Endothelial cell of umbilical vein (primary cell): Measurements from ENCODE around the gene COL1A2. TPM values are rescaled to one million over a fixed set of nuclear protein-coding genes. Genes with fewer than 3 reads are reported as not detected.

Experiments used
- BruUV-seq: library from RNA; stranded (reverse); fragments of 400-500 nt; replicated peaks from 2 replicates; lab custom pipeline; 2021; lab: Mats Ljungman, UMichigan
- CTCF ChIA-PET: fragments of 300-600, 350-600 bp; sonication (Branson Sonifier 250); formaldehyde crosslinking; loops from one replicate; lab custom pipeline; 2021; ENCODE audit warnings: antibody characterized with exemption, inconsistent platforms; lab: Charles Lee
- POLR2A ChIA-PET: fragments of 300-600, 350-600 bp; sonication (Branson Sonifier 250); formaldehyde crosslinking; loops from one replicate; lab custom pipeline; 2021; ENCODE audit warnings: antibody characterized with exemption, inconsistent platforms; lab: Charles Lee
- DNase-seq: peaks from one replicate; pipeline ENCODE4 v3.0.0-alpha.2; 2011; ENCODE audit warnings: low read depth, low spot score
- FAIRE-seq: peaks from 2 replicates; lab custom pipeline; 2011; peaks lifted over from hg19 to GRCh38; lab: Jason Lieb, UNC
- H2AFZ ChIP-seq: 2 replicates; pipeline ENCODE4 v1.6.0; 2012; ENCODE audit warnings: low read depth, low read length, control low read depth, inconsistent platforms
- H3K27ac ChIP-seq: 2 replicates; pipeline ENCODE4 v1.5.1; 2011; ENCODE audit warnings: low read depth, mild to moderate bottlenecking, control low read depth, low read length, moderate library complexity; ENCODE audit not compliant: insufficient read depth
- H3K27me3 ChIP-seq, 2 experiments: 2 replicates each; pipeline versions ENCODE4 v1.6.0 to v1.6.1; 2011; ENCODE audit warnings: low read length in 2 of 2, mixed read lengths in 1 of 2; ENCODE audit not compliant: control insufficient read depth in 2 of 2, insufficient read depth in 2 of 2
- H3K36me3 ChIP-seq, 2 experiments: 2 replicates in 1 of 2; 3 replicates in 1 of 2; pipeline ENCODE4 v1.5.1; 2011; ENCODE audit warnings: low read length in 2 of 2, mild to moderate bottlenecking in 1 of 2, moderate library complexity in 1 of 2; ENCODE audit not compliant: control insufficient read depth in 2 of 2, insufficient read depth in 2 of 2; ENCODE audit errors: extremely low read depth in 1 of 2
- H3K4me1 ChIP-seq: 3 replicates; pipeline ENCODE4 v1.5.1; 2011; ENCODE audit warnings: mild to moderate bottlenecking, low read length; ENCODE audit not compliant: control insufficient read depth, insufficient read depth; ENCODE audit errors: extremely low read depth
- H3K4me2 ChIP-seq: 2 replicates; pipeline ENCODE4 v1.6.1; 2011; ENCODE audit warnings: low read length, control low read depth, mixed read lengths; ENCODE audit not compliant: insufficient read depth
- H3K4me3 ChIP-seq, 3 experiments: fragments of 200-600 bp in 1 of 3; sonication (generic), shearing (Covaris generic) in 1 of 3; replicated peaks in 1 of 3; 2 replicates each; pipeline ENCODE4 v1.5.1; 2011 to 2016; ENCODE audit warnings: control low read depth in 3 of 3, low read length in 3 of 3, mild to moderate bottlenecking in 2 of 3, inconsistent platforms in 1 of 3, low read depth in 1 of 3, moderate library complexity in 1 of 3; ENCODE audit not compliant: insufficient read depth in 1 of 3
- H3K79me2 ChIP-seq: 2 replicates; pipeline ENCODE4 v1.6.0; 2012; ENCODE audit warnings: low read length, inconsistent platforms; ENCODE audit not compliant: control insufficient read depth, insufficient read depth
- H3K9ac ChIP-seq: replicated peaks from 2 replicates; pipeline ENCODE3; 2011; ENCODE audit warnings: low read length, control low read depth; ENCODE audit not compliant: insufficient read depth; ENCODE audit errors: extremely low read depth
- H3K9me1 ChIP-seq: replicated peaks from 3 replicates; pipeline ENCODE4 v1.6.0; 2011; ENCODE audit warnings: mild to moderate bottlenecking, low read length; ENCODE audit not compliant: control insufficient read depth, insufficient read depth; ENCODE audit errors: extremely low read depth
- H3K9me3 ChIP-seq: replicated peaks from 2 replicates; pipeline ENCODE4 v1.5.1; 2012; ENCODE audit warnings: low read length, inconsistent platforms; ENCODE audit not compliant: control insufficient read depth, insufficient read depth
- H4K20me1 ChIP-seq: replicated peaks from 2 replicates; pipeline ENCODE3; 2011; ENCODE audit warnings: mild to moderate bottlenecking, low read length; ENCODE audit not compliant: control insufficient read depth, insufficient read depth; ENCODE audit errors: extremely low read depth
- EZH2 ChIP-seq: IDR thresholded peaks from 2 replicates; pipeline ENCODE4 v1.6.1; 2012; ENCODE audit warnings: borderline replicate concordance, low read depth, mild to moderate bottlenecking, moderate library complexity, low read length, inconsistent platforms; ENCODE audit not compliant: severe bottlenecking
- FOS ChIP-seq: IDR thresholded peaks from 2 replicates; pipeline ENCODE4 v1.6.1; 2011; ENCODE audit warnings: mild to moderate bottlenecking, low read length, moderate library complexity, borderline replicate concordance; ENCODE audit not compliant: insufficient read depth
- GATA2 ChIP-seq: IDR thresholded peaks from 2 replicates; pipeline ENCODE4 v1.7.0; 2011; ENCODE audit warnings: low read depth, mild to moderate bottlenecking, moderate library complexity, mixed read lengths, low read length; ENCODE audit not compliant: insufficient read length, insufficient read depth
- JUN ChIP-seq: IDR thresholded peaks from 2 replicates; pipeline ENCODE4 v1.6.1; 2011; ENCODE audit warnings: borderline replicate concordance, low read depth; ENCODE audit not compliant: insufficient read length, insufficient read depth
- MYC ChIP-seq: IDR thresholded peaks from one replicate; pipeline ENCODE4 v1.6.1; 2011; ENCODE audit warnings: mild to moderate bottlenecking, low read depth, low read length
- POLR2A ChIP-seq: IDR thresholded peaks from 2 replicates; pipeline ENCODE4 v1.6.1; 2012; ENCODE audit warnings: low read depth, mild to moderate bottlenecking, control low read depth, low read length
- POLR2AphosphoS5 ChIP-seq: IDR thresholded peaks from 2 replicates; pipeline ENCODE4 v1.6.1; 2012; ENCODE audit warnings: low read depth, mild to moderate bottlenecking, control low read depth, low read length, moderate library complexity; ENCODE audit not compliant: insufficient read depth
- dilution Hi-C: fragments of 300-500 bp; cut with MboI; formaldehyde crosslinking; loops from one replicate; pipeline ENCODE4 v1.15.0; 2019; ENCODE audit warnings: low sequenced_read_pairs; ENCODE audit not compliant: extremely low pct_ligation_motif_present
- intact Hi-C: fragments of 100-400 bp; cut with micrococcal nuclease; formaldehyde crosslinking; loops from one replicate; pipeline ENCODE4 v1.10.0; 2022
- polyA plus RNA-seq, 4 experiments: library from polyadenylated mRNA; depleted of rRNA in 3 of 4; stranded (reverse) in 3 of 4; unstranded in 1 of 4; fragments of >200 nt; gene quantifications; 2 replicates each; pipeline versions ENCODE4 v1.2.1 to v1.2.3, GENCODE V29; 2011 to 2012; ENCODE audit warnings: missing spikeins in 1 of 4
- total RNA-seq: library from RNA; stranded (reverse); gene quantifications from 2 replicates; pipeline ENCODE4 v1.2.3, GENCODE V29; 2021
- TF ChIP-seq, protein P1 (sequence below): IDR thresholded peaks from 2 replicates; pipeline ENCODE4 v1.6.1; 2011; ENCODE audit not compliant: insufficient read depth, insufficient read length
- TF ChIP-seq, protein P2 (sequence below), 2 donors: IDR thresholded peaks; 1 replicate in 1 of 2; 2 replicates in 1 of 2; pipeline ENCODE4 v1.5.1; 2011; ENCODE audit warnings: low read length in 2 of 2, mild to moderate bottlenecking in 2 of 2, moderate library complexity in 2 of 2, control low read depth in 1 of 2, inconsistent platforms in 1 of 2, low read depth in 1 of 2; ENCODE audit not compliant: insufficient read depth in 1 of 2; ENCODE audit errors: extremely low read depth in 1 of 2

COL1A2 gene
- total and polyA plus RNA-seq, 2 donors (not counting 3 experiments of a cell fraction or from before 2014, with no cell fraction given) = 28.9 to 40.8 TPM

DNA sequence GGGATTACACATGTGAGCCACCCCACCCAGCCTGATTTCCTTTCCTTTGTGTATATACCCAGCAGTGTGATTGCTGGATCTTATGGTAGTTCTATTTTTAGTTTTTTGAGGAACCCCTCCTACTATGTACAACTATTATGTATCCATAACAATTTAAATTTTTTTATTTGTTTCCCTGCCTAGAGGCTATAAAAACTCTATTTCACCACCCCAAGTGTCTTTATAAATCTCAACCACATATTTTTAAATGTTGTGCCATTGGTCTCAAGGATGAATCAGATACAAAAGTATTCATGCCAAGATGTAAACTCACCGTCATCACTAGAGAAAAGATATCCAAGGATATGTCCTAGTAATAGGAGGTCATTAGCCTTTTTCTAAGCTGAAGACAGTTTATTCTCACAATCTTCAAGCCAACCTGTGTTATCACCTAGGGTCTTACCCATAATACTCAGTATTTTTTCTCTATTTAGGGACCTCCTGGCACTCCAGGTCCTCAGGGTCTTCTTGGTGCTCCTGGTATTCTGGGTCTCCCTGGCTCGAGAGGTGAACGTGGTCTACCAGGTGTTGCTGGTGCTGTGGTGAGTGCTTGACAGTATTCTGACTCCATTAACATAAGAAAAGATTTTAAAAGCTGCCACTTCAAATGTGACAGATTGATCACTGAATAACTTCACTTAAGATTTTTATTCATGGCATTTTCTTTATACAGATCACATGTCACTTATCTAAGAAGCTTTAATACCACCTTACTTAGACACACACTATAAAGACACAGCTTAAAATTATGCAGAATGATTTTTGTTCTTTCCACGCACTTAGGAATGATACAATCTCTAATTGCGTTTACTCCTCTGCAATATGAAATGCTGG lies 29.4 kb downstream of the COL1A2 start:
- H3K79me2 ChIP-seq = no peaks in the 10 kb centered on the region
- no peaks in the 10 kb centered on the region for H3K27me3 ChIP-seq
- TF ChIP-seq FOS (no peak), GATA2 (no peak), JUN (no peak), POLR2AphosphoS5 (no peak), EZH2 (no peak), POLR2A (no peak), MYC (no peak)
- TF ChIP-seq, protein P1, sequence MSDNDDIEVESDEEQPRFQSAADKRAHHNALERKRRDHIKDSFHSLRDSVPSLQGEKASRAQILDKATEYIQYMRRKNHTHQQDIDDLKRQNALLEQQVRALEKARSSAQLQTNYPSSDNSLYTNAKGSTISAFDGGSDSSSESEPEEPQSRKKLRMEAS = no peak
- TF ChIP-seq, protein P2, sequence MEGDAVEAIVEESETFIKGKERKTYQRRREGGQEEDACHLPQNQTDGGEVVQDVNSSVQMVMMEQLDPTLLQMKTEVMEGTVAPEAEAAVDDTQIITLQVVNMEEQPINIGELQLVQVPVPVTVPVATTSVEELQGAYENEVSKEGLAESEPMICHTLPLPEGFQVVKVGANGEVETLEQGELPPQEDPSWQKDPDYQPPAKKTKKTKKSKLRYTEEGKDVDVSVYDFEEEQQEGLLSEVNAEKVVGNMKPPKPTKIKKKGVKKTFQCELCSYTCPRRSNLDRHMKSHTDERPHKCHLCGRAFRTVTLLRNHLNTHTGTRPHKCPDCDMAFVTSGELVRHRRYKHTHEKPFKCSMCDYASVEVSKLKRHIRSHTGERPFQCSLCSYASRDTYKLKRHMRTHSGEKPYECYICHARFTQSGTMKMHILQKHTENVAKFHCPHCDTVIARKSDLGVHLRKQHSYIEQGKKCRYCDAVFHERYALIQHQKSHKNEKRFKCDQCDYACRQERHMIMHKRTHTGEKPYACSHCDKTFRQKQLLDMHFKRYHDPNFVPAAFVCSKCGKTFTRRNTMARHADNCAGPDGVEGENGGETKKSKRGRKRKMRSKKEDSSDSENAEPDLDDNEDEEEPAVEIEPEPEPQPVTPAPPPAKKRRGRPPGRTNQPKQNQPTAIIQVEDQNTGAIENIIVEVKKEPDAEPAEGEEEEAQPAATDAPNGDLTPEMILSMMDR (IDR thresholded peaks at IDR 0.05; ENCODE audit: extremely low read depth in 1 of 2, insufficient read depth in 1 of 2, low read depth in 1 of 2, low read length in 2 of 2) = no peak
- no peak overlapping the region for H2AFZ ChIP-seq
- no TSS peak for BruUV-seq
- no peak overlapping the region for H3K27ac ChIP-seq
- ChIA-PET CTCF (interaction anchor here (2.1 to 2.6 kb wide), 2 partner anchors 29 to 135 kb away, joined by 11 to 12 read pairs; partner anchors contain the start of gene COL1A2), POLR2A (no interaction called here)
- dilution Hi-C loops = no loop called here
- DNase-seq (no peak), FAIRE-seq (no peak)
- H3K4me3 ChIP-seq = no peak overlapping the region
- H3K4me1 ChIP-seq = no peaks in the 10 kb centered on the region
- H4K20me1 ChIP-seq = no peaks in the 10 kb centered on the region
- intact Hi-C loops = no loop called here
- H3K4me2 ChIP-seq = no peak overlapping the region
- H3K9ac ChIP-seq = no peak overlapping the region
- H3K9me1 ChIP-seq = no peaks in the 10 kb centered on the region
- no peaks in the 10 kb centered on the region for H3K9me3 ChIP-seq
- peaks cover 0 to 3% of the 10 kb centered on the region in 2 experiments for H3K36me3 ChIP-seq
